ENCODE measurements around the gene RBPJL. TPM values are rescaled to one million over a fixed set of nuclear protein-coding genes. Genes with fewer than 3 reads are reported as not detected.

The RBPJL gene
- total RNA-seq, 4 donors from 2014 or later, result not detected

DNA sequence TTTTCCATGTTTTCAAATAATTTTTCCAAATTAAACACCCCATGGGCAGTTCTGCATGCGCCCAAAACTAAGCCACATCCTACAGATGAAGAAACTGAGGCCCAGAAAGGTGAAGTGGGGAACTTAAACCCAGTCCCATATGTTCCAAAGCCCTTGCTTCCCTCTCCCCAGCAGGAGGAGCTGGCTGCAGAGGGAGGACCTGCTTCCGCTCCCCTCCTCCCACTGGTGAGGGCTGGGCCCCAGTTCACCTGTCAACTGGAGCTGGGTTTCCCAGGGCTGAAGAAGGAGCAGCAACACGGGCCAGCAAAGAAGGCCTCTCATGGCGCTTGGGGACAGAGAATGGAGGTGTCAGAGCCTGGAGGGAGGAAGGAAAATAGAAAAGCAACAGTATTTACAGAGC, 1.4 kb upstream of the RBPJL start:
- Histone ChIP-seq H3K4me1 (peaks cover 0 to 16% (median 3%) of the 10 kb centered on the region in 3 donors), H3K36me3 (no peaks in the 10 kb centered on the region), H3K9me3 (no peaks in the 10 kb centered on the region), H3K27ac (no peak overlapping the region), H3K27me3 (peaks cover 81% of the 10 kb centered on the region), H3K4me3 (no peak overlapping the region)
- WGBS, 2 donors (ENCODE audit: low coverage in 1 of 2), result 94 to 100% methylated on average over 2 of the region's 4 CpGs
- TF ChIP-seq, protein P1, sequence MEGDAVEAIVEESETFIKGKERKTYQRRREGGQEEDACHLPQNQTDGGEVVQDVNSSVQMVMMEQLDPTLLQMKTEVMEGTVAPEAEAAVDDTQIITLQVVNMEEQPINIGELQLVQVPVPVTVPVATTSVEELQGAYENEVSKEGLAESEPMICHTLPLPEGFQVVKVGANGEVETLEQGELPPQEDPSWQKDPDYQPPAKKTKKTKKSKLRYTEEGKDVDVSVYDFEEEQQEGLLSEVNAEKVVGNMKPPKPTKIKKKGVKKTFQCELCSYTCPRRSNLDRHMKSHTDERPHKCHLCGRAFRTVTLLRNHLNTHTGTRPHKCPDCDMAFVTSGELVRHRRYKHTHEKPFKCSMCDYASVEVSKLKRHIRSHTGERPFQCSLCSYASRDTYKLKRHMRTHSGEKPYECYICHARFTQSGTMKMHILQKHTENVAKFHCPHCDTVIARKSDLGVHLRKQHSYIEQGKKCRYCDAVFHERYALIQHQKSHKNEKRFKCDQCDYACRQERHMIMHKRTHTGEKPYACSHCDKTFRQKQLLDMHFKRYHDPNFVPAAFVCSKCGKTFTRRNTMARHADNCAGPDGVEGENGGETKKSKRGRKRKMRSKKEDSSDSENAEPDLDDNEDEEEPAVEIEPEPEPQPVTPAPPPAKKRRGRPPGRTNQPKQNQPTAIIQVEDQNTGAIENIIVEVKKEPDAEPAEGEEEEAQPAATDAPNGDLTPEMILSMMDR (IDR thresholded peaks at IDR 0.05), result no peak
- TF ChIP-seq POLR2AphosphoS5 (IDR thresholded peaks at IDR 0.05) (no peak), POLR2A (IDR thresholded peaks at IDR 0.05) (no peak), EP300 (IDR thresholded peaks at IDR 0.05) (no peak)
- no peak for ATAC-seq

DNA sequence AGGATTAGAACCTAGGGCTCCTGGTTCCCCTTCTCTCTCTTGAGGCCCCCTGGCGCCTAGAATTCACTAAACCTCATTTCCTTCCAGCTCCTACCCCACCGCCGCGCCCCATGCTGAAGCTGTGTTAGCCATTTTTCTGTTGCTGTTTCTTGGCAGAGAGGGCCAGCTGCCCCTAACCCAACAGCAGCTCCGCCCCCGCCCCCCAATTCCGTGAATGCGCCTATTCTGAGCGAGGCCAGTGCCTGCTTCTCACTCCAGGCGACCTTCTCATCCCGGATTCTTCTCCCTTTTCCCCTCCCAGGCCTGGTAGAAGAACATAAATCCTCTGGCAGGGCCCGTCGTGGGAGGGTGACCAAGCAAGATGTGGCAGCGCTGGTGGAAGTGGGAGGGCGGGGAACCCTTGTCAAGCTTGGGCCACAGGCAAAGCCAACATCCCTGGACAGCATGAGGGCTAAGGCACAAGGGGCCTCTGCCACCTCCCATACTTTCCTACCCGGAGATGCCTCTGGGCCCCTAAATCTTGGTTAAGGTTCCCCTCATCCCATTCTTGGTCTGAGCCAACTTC, 518 bp downstream of the RBPJL start:
- Histone ChIP-seq H3K9me3 (no peaks in the 10 kb centered on the region), H3K4me1 (peaks cover 0 to 21% (median 3%) of the 10 kb centered on the region in 3 donors), H3K27me3 (peaks cover 82% of the 10 kb centered on the region), H3K36me3 (no peaks in the 10 kb centered on the region), H3K27ac (no peak overlapping the region), H3K4me3 (no peak overlapping the region)
- ATAC-seq, result no peak
- no peak for TF ChIP-seq EP300 (IDR thresholded peaks at IDR 0.05)
- no peak for TF ChIP-seq POLR2AphosphoS5 (IDR thresholded peaks at IDR 0.05)
- TF ChIP-seq, protein P1 (IDR thresholded peaks at IDR 0.05), result no peak
- no peak for TF ChIP-seq POLR2A (IDR thresholded peaks at IDR 0.05)
- 29 to 75% methylated on average over 2 to 4 of the region's 16 CpGs for WGBS, 2 donors (ENCODE audit: low coverage in 1 of 2)

DNA sequence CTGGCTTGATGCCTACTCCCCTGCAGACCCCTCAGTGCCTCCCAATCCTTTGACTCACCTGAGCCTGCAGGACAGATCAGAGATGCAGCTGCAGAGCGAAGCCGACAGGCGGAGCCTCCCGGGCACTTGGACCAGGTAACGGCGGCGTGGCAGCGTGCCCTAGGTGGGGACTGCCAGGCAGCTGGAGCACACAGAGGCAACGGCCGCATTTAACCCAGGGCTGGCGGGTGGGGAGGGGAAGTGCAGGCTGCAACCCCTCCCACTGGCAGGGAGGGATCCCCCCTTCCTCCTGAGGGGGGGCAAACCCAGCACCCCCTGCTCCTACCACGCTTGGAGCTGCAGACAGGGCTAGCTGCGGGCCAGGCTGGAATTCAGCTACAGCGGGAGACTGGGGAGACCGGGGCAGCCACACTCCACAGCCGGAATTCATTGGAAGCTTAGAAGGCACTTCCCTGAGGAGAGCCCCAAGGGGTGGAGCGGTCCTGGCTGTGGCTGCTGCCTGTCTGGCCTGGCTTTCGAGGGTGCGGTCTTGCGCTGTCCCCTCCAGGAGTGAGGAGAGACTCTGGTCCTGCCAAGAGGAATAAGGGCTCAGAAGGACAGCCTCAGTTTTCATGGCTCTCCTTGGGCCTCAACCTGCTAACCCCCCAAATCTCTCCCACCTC, 1.6 kb downstream of the RBPJL start, which contains the start of gene MATN4:
MATN4 (minus strand) TSS at position 183 of the 662 bp plus-strand sequence. CDS start 2,717 bp downstream, outside the sequence.
- ATAC-seq, result peak; percentile 56
- H3K4me1 ChIP-seq, result peaks cover 0 to 21% (median 3%) of the 10 kb centered on the region in 3 donors
- no peak for TF ChIP-seq POLR2AphosphoS5 (IDR thresholded peaks at IDR 0.05)
- no peak for TF ChIP-seq EP300 (IDR thresholded peaks at IDR 0.05)
- no peak for TF ChIP-seq POLR2A (IDR thresholded peaks at IDR 0.05)
- TF ChIP-seq, protein P1 (IDR thresholded peaks at IDR 0.05), result no peak
- H3K36me3 ChIP-seq, result no peaks in the 10 kb centered on the region
- no peak within 1 kb of the TSS for H3K4me3 ChIP-seq
- H3K9me3 ChIP-seq, result no peaks in the 10 kb centered on the region
- peaks cover 82% of the 10 kb centered on the region for H3K27me3 ChIP-seq
- WGBS, 2 donors (ENCODE audit: low coverage in 1 of 2), result 50% methylated on average over 4 of the region's 20 CpGs; no CpG with 5 or more reads in 1 of the 2 donors
- H3K27ac ChIP-seq, result no peak within 1 kb of the TSS

DNA sequence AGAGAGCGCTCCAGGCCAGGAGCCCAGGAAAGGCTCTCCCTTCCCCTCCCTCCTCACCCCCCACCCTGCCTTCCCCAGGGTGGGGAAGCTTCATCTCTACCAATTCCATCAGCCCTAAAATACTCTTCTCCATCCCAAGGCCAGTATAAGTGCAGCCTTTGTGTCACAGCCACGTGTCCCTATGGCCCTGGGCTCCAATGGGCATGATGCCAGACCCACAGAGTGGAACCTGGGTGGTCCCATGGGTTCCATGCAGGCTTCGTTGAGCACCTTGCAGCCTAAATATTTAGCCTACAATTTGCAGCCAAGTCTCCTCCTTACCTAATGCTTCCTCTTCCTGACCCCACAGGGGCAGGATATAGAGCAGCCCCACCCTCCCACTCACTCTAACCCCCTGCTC, 2.4 kb downstream of the RBPJL start:
- H3K4me1 ChIP-seq, result peaks cover 0 to 21% (median 3%) of the 10 kb centered on the region in 3 donors
- no peaks in the 10 kb centered on the region for H3K9me3 ChIP-seq
- no peak for ATAC-seq
- no peaks in the 10 kb centered on the region for H3K36me3 ChIP-seq
- H3K27ac ChIP-seq, result no peak overlapping the region
- no peak for TF ChIP-seq POLR2AphosphoS5 (IDR thresholded peaks at IDR 0.05)
- TF ChIP-seq EP300 (IDR thresholded peaks at IDR 0.05), result no peak
- TF ChIP-seq, protein P1 (IDR thresholded peaks at IDR 0.05), result no peak
- no peak for TF ChIP-seq POLR2A (IDR thresholded peaks at IDR 0.05)
- WGBS, 2 donors (ENCODE audit: low coverage in 1 of 2), result 67 to 83% methylated on average over 1 of the region's 3 CpGs
- H3K27me3 ChIP-seq, result peaks cover 82% of the 10 kb centered on the region
- no peak overlapping the region for H3K4me3 ChIP-seq

All from gastroesophageal sphincter (tissue), 4 donors.